Liver (tissue), 9 donors: Measurements from ENCODE around the gene DPP6. TPM values are rescaled to one million over a fixed set of nuclear protein-coding genes. Genes with fewer than 3 reads are reported as not detected.

ENCODE experiments used
- DNase-seq: peaks from one replicate; pipeline ENCODE4 v3.0.0-alpha.2; 2017; ENCODE audit warnings: low spot score
- H3K27ac ChIP-seq, 2 donors: one replicate each; pipeline ENCODE4 v1.7.0; 2013; ENCODE audit warnings: inconsistent platforms in 2 of 2, low read length in 2 of 2, control low read depth in 1 of 2, low read depth in 1 of 2, mild to moderate bottlenecking in 1 of 2
- H3K27me3 ChIP-seq, 4 donors: one replicate each; pipeline versions ENCODE4 v1.6.1 to v1.7.0; 2013; ENCODE audit warnings: low read length in 3 of 4, inconsistent platforms in 1 of 4, mild to moderate bottlenecking in 1 of 4, moderate library complexity in 1 of 4; ENCODE audit not compliant: control insufficient read depth in 4 of 4, insufficient read depth in 4 of 4
- H3K36me3 ChIP-seq, 4 donors: one replicate each; pipeline versions ENCODE4 v1.6.1 to v1.7.0; 2013; ENCODE audit warnings: low read length in 3 of 4, mild to moderate bottlenecking in 3 of 4, low read depth in 1 of 4, moderate library complexity in 1 of 4; ENCODE audit not compliant: control insufficient read depth in 4 of 4, insufficient read depth in 3 of 4
- H3K4me1 ChIP-seq, 4 donors: one replicate each; pipeline versions ENCODE4 v1.6.1 to v1.7.0; 2013; ENCODE audit warnings: low read length in 3 of 4, mild to moderate bottlenecking in 3 of 4, moderate library complexity in 1 of 4; ENCODE audit not compliant: control insufficient read depth in 4 of 4, insufficient read depth in 4 of 4
- H3K4me3 ChIP-seq, 3 donors: one replicate each; pipeline versions ENCODE4 v1.6.1 to v1.7.0; 2013; ENCODE audit warnings: low read length in 3 of 3, control low read depth in 1 of 3, low read depth in 1 of 3, mild to moderate bottlenecking in 1 of 3
- H3K9ac ChIP-seq, 2 donors: one replicate each; pipeline ENCODE4 v1.7.0; 2013; ENCODE audit warnings: low read length in 2 of 2, mild to moderate bottlenecking in 2 of 2, moderate library complexity in 2 of 2, control low read depth in 1 of 2, low read depth in 1 of 2
- H3K9me3 ChIP-seq, 4 donors: one replicate each; pipeline versions ENCODE4 v1.6.1 to v1.7.0; 2013; ENCODE audit warnings: low read length in 3 of 4; ENCODE audit not compliant: control insufficient read depth in 4 of 4
- ATF3 ChIP-seq: IDR thresholded peaks from 2 replicates; pipeline ENCODE4 v1.6.1; 2016; ENCODE audit warnings: antibody characterized with exemption
- CTCF ChIP-seq: fragments of 150-350 bp; IDR thresholded peaks from 2 replicates; pipeline ENCODE4 v1.5.1; 2017; ENCODE audit warnings: improper control_type of control experiment, low read depth, low read length; ENCODE audit not compliant: missing input control
- EGR1 ChIP-seq, 2 donors: IDR thresholded peaks; 2 replicates each; pipeline ENCODE4 v1.6.1; 2016 to 2018; ENCODE audit warnings: antibody characterized with exemption in 2 of 2, low read depth in 2 of 2
- FOXA1 ChIP-seq: IDR thresholded peaks from 2 replicates; pipeline ENCODE4 v1.6.1; 2016; ENCODE audit warnings: antibody characterized with exemption
- GABPA ChIP-seq, 2 donors: IDR thresholded peaks in 1 of 2; conservative IDR thresholded peaks in 1 of 2; 2 replicates each; pipeline ENCODE4 v1.6.1; 2016; ENCODE audit warnings: antibody characterized with exemption in 2 of 2, mild to moderate bottlenecking in 1 of 2, moderate library complexity in 1 of 2
- HNF4A ChIP-seq, 2 donors: conservative IDR thresholded peaks; 2 replicates each; pipeline ENCODE4 v1.6.1; 2016; ENCODE audit warnings: antibody characterized with exemption in 2 of 2, mild to moderate bottlenecking in 2 of 2
- JUND ChIP-seq, 2 donors: IDR thresholded peaks; 2 replicates each; pipeline ENCODE4 v1.6.1; 2016; ENCODE audit warnings: antibody characterized with exemption in 2 of 2
- MAX ChIP-seq: IDR thresholded peaks from 2 replicates; pipeline ENCODE4 v1.6.1; 2016; ENCODE audit warnings: antibody characterized with exemption
- RAD21 ChIP-seq, 2 donors: IDR thresholded peaks; 2 replicates each; pipeline ENCODE4 v1.6.1; 2016; ENCODE audit warnings: antibody characterized with exemption in 2 of 2, mild to moderate bottlenecking in 2 of 2
- REST ChIP-seq: IDR thresholded peaks from 2 replicates; pipeline ENCODE4 v1.6.1; 2016; ENCODE audit warnings: antibody characterized with exemption, mild to moderate bottlenecking
- RXRA ChIP-seq, 2 donors: IDR thresholded peaks; 2 replicates each; pipeline ENCODE4 v1.6.1; 2017 to 2018; ENCODE audit warnings: antibody characterized with exemption in 2 of 2, mild to moderate bottlenecking in 1 of 2
- SP1 ChIP-seq: IDR thresholded peaks from 2 replicates; pipeline ENCODE4 v1.6.1; 2018; ENCODE audit warnings: antibody characterized with exemption, mild to moderate bottlenecking
- TAF1 ChIP-seq: conservative IDR thresholded peaks from 2 replicates; pipeline ENCODE4 v1.6.1; 2016; ENCODE audit warnings: antibody characterized with exemption, mild to moderate bottlenecking
- ZBTB33 ChIP-seq: IDR thresholded peaks from 2 replicates; pipeline ENCODE4 v1.6.1; 2016; ENCODE audit warnings: antibody characterized with exemption
- WGBS: extraction: QIAGEN DNeasy Blood & Tissue Kit; methylation state at CpG from one replicate; pipeline ENCODE4 v1.1.7; 2013; 5-methylcytosine and 5-hydroxymethylcytosine counted together
- polyA plus RNA-seq, 2 donors: library from polyadenylated mRNA; stranded (reverse) in 1 of 2; unstranded in 1 of 2; fragments of 200-250 nt in 1 of 2; fragments of >200 nt in 1 of 2; fragmentation: Nextera tagmentation in 1 of 2; extraction: Ambion mirVana in 1 of 2; gene quantifications; one replicate each; pipeline versions ENCODE4 v1.2.1 to v1.2.3, GENCODE V29; 2013 to 2015
- total RNA-seq, 2 donors: library from RNA; depleted of rRNA; stranded (reverse); fragments of >200 nt; gene quantifications; one replicate each; pipeline ENCODE4 v1.2.3, GENCODE V29; 2014
- donor health status: healthy.
- donor health status: healthy.
- donor health status: healthy.
- donor health status: healthy.
- donor health status: healthy.

The DPP6 gene
- total and polyA plus RNA-seq, 4 donors = 0.01 TPM; not detected in 3

GRCh38 chr7:154882931-154883474 is 830.8 kb downstream of the DPP6 start:
- DNase-seq = no peak
- Histone ChIP-seq H3K36me3 (no peaks in the 10 kb centered on the region), H3K9ac (no peak overlapping the region), H3K9me3 (no peaks in the 10 kb centered on the region), H3K4me3 (no peak overlapping the region), H3K4me1 (no peaks in the 10 kb centered on the region), H3K27me3 (no peaks in the 10 kb centered on the region), H3K27ac (no peak overlapping the region)
- WGBS = 76% methylated on average over 8 of the region's 8 CpGs
- no peak for TF ChIP-seq ZBTB33
- no peak for TF ChIP-seq MAX

- no peak for DNase-seq
- Histone ChIP-seq H3K27ac (no peak overlapping the region), H3K9ac (no peak overlapping the region), H3K9me3 (no peaks in the 10 kb centered on the region), H3K36me3 (no peaks in the 10 kb centered on the region), H3K4me1 (no peaks in the 10 kb centered on the region), H3K27me3 (no peaks in the 10 kb centered on the region), H3K4me3 (no peak overlapping the region)
- TF ChIP-seq SP1 (no peak), RXRA (IDR thresholded peaks at IDR 0.05) (no peak), FOXA1 (no peak), EGR1 (IDR thresholded peaks at IDR 0.05; ENCODE audit: low read depth in 2 of 2) (no peak), ZBTB33 (no peak), TAF1 (no peak), GABPA (IDR thresholded peaks at IDR 0.05 in 1 of 2, conservative IDR thresholded peaks at IDR 0.05 in 1 of 2) (no peak), ATF3 (no peak), REST (no peak), HNF4A (conservative IDR thresholded peaks at IDR 0.05) (no peak), JUND (IDR thresholded peaks at IDR 0.05) (no peak), MAX (no peak), RAD21 (IDR thresholded peaks at IDR 0.05) (no peak), CTCF (no peak)
- WGBS = 90% methylated on average over 7 of the region's 7 CpGs
Measured at GRCh38 chr7:154884348-154884920, 832.2 kb downstream of the DPP6 start.
